GM18505 (cell line): ENCODE results near the gene WDR6.

Experiments used
- ATAC-seq: cut with Tn5 transposase; IDR thresholded peaks from one replicate; pipeline ENCODE4 v1.9.1; 2021; ENCODE audit not compliant: unreplicated experiment
- POLR2A ChIP-seq: IDR thresholded peaks from 4 replicates; pipeline ENCODE4 v1.6.1; 2011; ENCODE audit warnings: borderline replicate concordance; ENCODE audit not compliant: insufficient read depth, insufficient read length; ENCODE audit errors: extremely low read depth

WDR6 gene

DNA sequence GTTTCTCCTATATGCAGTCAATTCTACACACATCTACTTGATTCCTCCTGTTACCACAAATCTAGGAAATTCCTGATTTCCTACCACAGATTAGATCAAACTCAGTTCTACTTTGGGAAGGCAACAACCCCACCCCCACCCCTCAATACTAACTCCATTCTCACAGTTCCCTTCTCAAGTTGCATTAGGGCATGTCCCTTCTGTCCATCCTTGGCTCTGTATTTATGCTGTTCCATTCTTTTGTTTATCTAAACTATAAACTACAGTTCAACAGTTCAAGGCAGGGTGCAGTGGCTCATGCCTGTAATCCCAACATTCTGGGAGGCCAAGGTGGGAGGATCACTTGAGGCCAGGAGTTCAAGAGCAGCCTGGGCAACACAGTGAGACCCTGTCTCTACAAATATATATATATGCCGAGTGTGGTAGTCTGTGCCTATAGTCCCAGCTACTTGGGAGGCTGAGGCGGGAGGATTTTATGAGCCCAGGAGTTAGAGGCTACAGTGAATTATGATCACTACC lies 47.2 kb downstream of the WDR6 start:
- ATAC-seq: no peak
- no peak for TF ChIP-seq POLR2A

DNA sequence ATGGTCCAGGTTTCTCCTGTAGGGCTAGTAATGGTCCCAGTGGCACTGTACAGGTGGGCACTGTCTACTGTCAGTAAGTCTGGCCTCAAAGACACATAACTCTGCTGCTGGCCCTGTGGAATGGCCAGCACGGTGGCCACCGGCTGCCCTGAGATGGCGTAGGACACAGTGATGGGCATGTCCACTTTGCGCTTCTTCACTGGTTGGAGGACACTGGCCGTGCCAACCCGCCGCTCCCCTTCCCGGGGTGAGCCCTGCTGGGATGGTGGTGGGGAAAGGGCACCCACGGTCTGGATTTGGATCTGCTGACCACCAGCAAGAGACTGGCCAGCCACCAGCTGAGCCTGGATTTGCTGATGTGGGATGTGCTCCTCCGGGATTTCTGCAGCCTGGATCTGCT lies 50.1 kb downstream of the WDR6 start:
- no peak for ATAC-seq
- TF ChIP-seq POLR2A: no peak

DNA sequence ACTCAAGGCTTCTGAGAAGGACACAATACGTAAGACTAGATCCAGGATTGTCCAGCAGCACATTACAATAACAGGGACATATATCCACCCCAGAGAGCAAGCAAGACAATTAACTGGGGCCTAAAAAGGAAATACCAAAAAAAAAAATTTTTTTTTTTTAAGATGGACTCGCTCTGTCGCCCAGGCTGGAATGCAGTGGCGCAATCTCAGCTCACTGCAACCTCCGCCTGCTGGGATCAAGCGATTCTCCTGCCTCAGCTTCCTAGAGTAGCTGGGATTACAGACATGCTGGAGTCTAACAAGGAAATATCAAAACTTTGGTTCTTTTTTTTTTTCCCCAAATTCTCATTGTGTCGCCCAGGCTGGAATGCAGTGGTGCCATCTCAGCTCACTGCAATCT lies 50.8 kb downstream of the WDR6 start:
- TF ChIP-seq POLR2A: no peak
- no peak for ATAC-seq
